ENCODE data around the gene SIRT5. TPM values are rescaled to one million over a fixed set of nuclear protein-coding genes. Genes with fewer than 3 reads are reported as not detected.

Gene SIRT5
- total RNA-seq, 2 donors from 2014 or later, result 8.9 to 11.7 TPM

- DNase-seq (ENCODE audit: low spot score), result no peak
- intact Hi-C loops (cut with DNase I), result no loop called here
Observed at GRCh38 chr6:13614126-13614925, 39.9 kb downstream of the SIRT5 start.

GRCh38 chr6:13614926-13615791 lies 40.8 kb downstream of the SIRT5 start, which contains the start of gene NOL7:
NOL7 (plus strand) TSS chr6:13615335; CDS start chr6:13615359, 24 bp downstream.
- intact Hi-C loops (cut with DNase I), result no loop called here
- peak; percentile 99 for DNase-seq (ENCODE audit: low spot score)

GRCh38 chr6:13615792-13616120 lies 41.4 kb downstream of the SIRT5 start:
- intact Hi-C loops (cut with DNase I), result no loop called here
- DNase-seq (ENCODE audit: low spot score), result peak; percentile 84

DNA sequence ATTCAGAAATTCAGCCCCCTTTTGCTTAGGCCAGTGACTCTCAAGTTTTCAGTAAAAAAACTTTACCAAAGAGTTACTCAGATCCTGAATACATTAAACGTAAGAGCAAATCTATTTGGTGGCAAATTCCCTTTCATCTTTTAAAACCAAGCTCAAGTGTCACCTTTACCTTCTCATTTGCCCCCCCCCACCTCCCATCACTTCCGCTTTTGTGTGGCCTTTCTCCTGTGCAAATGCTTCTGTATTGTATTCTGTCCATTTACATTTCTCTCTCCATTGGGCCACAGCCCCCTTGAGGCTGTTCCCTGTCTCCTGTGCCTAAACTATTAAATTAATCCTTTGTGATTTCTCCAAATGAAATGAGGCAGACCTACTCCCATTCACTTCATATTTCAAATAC lies 42.7 kb downstream of the SIRT5 start:
- DNase-seq (ENCODE audit: low spot score), result no peak
- intact Hi-C loops (cut with DNase I), result no loop called here

DNA sequence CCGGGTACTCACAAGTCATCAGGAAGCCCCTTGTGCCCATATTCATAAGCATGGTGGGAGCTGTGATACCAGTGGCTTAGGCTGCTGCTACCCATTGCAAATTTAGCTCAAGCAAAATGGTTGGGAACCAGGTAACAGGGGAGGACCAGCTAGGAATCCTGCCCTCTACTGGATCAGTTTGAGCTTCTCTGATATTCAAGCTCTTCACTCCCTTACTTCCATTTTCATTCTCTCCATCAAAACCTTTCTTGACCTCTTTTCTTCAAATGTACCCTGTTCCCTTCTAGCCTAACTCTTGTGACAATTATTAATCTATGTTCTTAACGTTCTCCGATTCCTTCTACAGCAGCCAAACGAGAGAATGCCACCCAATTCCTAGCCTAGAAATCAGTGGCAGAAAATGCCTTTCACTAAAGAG lies 50.5 kb downstream of the SIRT5 start:
- intact Hi-C loops (cut with DNase I), result no loop called here
- DNase-seq (ENCODE audit: low spot score), result no peak

DNA sequence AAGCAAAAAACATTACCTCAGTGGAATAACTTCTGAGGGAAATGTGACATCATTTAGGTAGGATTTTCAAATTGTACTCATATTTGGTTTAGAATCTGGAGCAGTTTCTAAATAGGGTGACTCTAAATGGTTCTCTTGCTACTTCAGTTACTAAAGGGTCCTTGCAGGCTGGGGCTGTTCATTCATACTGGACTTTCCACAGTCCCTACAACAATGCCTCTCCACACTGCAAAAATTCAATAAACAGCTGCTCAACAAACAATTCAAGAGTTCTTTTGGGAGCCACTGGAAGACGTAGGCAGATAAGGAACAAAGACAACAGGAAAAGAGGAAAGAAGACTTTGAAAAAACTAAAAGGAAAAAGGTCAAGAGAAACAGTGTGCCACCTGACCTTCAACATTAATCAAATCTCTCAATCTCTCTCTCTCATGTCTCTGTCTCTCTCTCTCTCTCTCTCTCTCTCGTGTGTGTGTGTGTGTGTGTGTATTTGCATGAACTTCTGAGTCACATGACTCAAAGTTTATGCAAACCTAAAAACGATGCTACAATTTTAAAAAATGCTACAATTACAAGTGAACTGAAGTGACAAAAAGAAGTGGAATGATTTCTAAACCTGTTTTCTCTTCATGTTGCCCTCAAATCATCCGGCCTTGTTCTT lies 55.2 kb downstream of the SIRT5 start:
- intact Hi-C loops (cut with DNase I), result no loop called here
- no peak for DNase-seq (ENCODE audit: low spot score)

GRCh38 chr6:13630499-13630898 lies 56.1 kb downstream of the SIRT5 start:
- intact Hi-C loops (cut with DNase I), result no loop called here
- no peak for DNase-seq (ENCODE audit: low spot score)

DNA sequence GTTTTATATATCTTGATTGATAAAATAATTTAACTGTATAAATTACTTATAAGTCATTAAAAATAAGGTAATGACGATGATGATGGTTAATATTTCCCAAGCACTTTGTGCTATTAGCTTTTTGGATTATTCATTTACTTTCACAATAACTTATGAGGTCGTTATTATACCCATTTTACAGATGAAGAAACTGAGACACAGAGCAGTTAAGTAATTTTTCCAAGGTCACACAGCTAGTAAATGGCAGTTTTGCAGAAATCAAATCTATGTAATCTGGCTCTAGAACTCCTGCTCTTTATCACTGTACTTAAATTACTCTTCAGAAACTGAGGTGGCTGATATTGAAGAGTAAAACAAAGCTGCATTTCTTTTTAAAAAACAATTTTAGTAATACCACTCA lies 58.9 kb downstream of the SIRT5 start:
- intact Hi-C loops (cut with DNase I), result no loop called here
- no peak for DNase-seq (ENCODE audit: low spot score)

- no peak for DNase-seq (ENCODE audit: low spot score)
- intact Hi-C loops (cut with DNase I), result no loop called here
Observed at GRCh38 chr6:13635948-13636658, 61.7 kb downstream of the SIRT5 start.

DNA sequence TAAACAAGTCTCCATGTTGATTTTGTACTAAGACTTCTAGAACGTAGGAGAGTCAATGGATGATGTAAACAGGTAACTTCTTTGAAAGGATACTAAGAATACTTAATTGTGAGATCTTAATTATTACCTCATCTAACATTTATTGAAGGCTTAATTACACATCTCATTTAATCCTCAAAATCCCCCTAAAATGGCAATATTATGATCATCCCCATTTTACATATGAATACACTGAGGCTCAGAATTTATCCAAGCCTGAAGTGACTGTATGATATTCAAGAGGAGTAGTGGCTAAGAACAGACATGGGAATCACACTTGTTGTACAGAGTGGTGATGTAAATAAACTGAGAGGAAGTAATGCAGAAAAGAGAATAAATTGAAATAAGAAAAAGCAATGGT lies 63.6 kb downstream of the SIRT5 start:
- intact Hi-C loops (cut with DNase I), result no loop called here
- no peak for DNase-seq (ENCODE audit: low spot score)

DNA sequence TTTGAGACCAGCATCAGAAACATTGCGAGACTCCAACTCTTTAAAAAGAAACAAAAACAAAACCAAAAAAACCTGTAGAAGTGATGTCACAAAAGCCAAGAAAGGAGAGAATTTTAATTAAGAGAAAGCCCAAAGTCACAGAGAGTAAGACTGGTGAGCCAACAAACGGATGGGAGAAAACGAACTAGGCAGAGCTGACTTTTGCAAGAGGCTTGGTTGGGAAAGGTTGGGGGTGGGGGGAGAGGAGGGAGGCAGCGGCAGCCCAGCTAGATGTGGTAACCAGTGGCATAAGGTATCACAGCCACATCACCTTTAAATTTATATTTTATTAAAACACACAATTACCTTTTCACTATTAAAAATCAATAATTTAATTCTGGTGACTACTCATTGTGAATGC lies 64.2 kb downstream of the SIRT5 start:
- intact Hi-C loops (cut with DNase I), result no loop called here
- no peak for DNase-seq (ENCODE audit: low spot score)

GRCh38 chr6:13641315-13641714 lies 66.9 kb downstream of the SIRT5 start:
- intact Hi-C loops (cut with DNase I), result no loop called here
- no peak for DNase-seq (ENCODE audit: low spot score)

- intact Hi-C loops (cut with DNase I), result no loop called here
Observed at GRCh38 chr6:13643125-13643524, 68.7 kb downstream of the SIRT5 start.

GRCh38 chr6:13648850-13649249 lies 74.4 kb downstream of the SIRT5 start:
- intact Hi-C loops (cut with DNase I), result no loop called here
- DNase-seq (ENCODE audit: low spot score), result no peak

More at GRCh38 chr6:13643125-13643524, 68.7 kb downstream of the SIRT5 start:
- DNase-seq (ENCODE audit: low spot score), result no peak

DNA sequence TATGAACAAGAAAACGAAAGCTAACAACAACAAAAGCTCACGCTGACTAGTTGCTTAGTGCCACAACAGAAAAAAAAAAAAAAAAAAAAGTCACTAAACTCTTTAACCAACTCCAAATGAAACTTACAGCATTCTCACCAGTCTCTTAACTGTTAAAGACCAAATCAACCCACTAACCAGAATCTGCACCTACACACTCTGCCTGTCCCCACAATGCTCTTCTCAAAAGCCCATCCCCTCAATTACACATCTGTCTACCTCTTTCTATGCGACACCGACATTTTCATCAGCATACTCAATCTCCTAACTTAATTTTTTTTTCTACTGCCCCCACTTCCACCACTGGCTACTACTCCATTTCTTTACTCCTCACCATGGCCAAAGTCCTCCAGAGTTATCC lies 75.0 kb downstream of the SIRT5 start:
- intact Hi-C loops (cut with DNase I), result no loop called here
- DNase-seq (ENCODE audit: low spot score), result no peak

DNA sequence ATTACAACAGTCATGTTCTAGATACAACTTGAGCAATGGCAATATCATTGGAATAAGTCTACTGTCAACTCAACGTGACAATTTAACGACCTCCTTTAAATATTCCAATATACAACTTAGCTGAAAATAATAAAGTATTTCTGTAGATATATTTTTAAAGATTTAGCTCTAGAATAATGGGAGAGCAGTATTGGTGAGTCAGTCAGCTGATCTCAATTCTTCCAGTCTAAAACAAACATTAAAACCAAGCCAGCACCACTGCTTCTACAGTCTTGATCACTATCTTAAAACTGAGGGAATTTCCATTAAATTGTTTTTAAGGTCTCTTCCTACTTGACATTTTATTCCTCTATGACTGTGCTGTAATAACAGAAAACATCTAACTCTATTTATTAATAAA lies 78.9 kb downstream of the SIRT5 start:
- intact Hi-C loops (cut with DNase I), result no loop called here
- DNase-seq (ENCODE audit: low spot score), result no peak

DNA sequence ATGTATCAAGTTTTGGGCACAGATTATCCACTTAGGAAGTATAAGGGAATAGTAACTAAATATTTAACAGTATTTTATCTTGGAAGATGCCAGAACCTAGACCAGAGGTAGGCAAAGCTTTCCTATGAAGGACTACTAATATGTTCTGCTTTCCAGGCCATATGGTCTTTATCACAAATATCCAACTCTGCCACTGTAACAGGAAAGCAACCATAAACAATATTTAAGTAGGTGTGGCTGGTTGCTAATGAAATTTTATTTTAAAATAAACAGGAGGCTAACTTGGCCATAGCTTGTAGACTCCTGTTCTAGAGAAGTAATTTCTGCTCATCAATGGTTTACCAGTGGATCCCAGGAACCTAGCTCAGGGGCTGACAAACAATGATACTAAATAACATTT lies 80.1 kb downstream of the SIRT5 start:
- intact Hi-C loops (cut with DNase I), result no loop called here
- DNase-seq (ENCODE audit: low spot score), result no peak

GRCh38 chr6:13655700-13656099 lies 81.3 kb downstream of the SIRT5 start:
- intact Hi-C loops (cut with DNase I), result no loop called here
- no peak for DNase-seq (ENCODE audit: low spot score)

DNA sequence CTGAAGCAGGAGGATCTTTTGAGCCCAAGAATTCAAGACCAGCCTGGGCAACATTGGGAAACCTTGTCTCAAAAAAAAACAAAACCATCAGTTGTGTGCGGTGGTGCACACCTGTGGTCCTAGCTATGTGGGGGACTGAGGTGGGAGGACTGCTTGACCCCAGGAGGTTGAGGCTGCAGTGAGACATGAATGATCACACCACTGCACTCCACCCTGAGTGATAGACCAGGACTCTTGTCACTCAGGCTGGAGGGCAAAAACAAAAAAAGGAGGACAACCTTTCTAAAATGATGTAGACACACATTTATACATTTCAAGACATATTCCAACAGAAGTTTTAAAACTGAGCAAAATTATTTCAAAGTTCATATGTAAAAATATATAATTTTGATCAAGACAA lies 85.9 kb downstream of the SIRT5 start:
- intact Hi-C loops (cut with DNase I), result no loop called here
- DNase-seq (ENCODE audit: low spot score), result no peak

- intact Hi-C loops (cut with DNase I), result no loop called here
- no peak for DNase-seq (ENCODE audit: low spot score)
Observed at GRCh38 chr6:13660893-13661292, 86.5 kb downstream of the SIRT5 start.

Data from posterior vena cava (tissue), 2 donors.